ENCODE results near the gene MSI2.

Gene MSI2

DNA sequence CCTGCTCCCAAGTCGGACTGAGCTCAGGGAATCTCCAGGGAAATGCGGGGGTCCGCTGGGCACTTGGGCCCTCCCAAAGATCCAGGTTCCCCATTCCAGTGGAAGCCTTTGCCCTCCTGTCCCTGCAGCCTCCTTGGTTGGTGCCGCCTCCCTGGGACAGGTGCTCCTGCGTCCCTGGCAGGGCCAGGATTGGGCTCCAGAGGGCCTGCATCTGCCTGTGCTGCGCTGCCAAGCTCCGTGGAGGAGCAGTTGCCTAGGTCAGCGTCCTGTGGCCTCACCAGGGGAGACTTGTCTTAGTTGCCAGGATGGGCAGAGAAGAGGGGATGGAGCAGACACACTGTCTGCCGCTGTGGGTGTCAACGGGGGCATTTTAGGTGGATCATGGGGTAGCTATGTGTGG is 67.1 kb downstream of the MSI2 start:
- TF ChIP-seq, protein P1, sequence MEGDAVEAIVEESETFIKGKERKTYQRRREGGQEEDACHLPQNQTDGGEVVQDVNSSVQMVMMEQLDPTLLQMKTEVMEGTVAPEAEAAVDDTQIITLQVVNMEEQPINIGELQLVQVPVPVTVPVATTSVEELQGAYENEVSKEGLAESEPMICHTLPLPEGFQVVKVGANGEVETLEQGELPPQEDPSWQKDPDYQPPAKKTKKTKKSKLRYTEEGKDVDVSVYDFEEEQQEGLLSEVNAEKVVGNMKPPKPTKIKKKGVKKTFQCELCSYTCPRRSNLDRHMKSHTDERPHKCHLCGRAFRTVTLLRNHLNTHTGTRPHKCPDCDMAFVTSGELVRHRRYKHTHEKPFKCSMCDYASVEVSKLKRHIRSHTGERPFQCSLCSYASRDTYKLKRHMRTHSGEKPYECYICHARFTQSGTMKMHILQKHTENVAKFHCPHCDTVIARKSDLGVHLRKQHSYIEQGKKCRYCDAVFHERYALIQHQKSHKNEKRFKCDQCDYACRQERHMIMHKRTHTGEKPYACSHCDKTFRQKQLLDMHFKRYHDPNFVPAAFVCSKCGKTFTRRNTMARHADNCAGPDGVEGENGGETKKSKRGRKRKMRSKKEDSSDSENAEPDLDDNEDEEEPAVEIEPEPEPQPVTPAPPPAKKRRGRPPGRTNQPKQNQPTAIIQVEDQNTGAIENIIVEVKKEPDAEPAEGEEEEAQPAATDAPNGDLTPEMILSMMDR (IDR thresholded peaks at IDR 0.05; ENCODE audit: control insufficient read depth, extremely low read depth, insufficient read depth) = no peak
- DNase-seq (ENCODE audit: low read depth) = no peak
- H3K4me3 ChIP-seq (ENCODE audit: low read depth, low read length) = no peak overlapping the region

DNA sequence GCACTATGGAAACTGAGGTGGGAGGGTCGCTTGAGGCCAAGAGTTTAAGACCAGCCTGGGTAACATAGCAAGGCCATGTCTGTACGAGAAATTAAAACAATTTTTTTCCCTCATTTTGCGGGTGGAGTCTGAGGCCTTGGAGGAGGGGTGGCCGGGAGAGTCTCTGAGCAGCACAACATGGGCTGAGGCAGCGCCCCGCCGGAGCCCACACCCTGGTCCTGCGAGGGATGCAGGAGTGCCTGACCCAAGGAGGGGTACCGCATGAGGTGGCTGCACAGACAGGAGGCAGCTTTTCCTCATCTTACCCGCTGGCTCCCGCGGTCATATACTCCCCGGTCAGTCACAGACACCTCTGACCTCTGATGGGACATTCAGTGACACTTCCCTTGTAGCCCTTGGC is 67.7 kb downstream of the MSI2 start:
- H3K4me3 ChIP-seq (ENCODE audit: low read depth, low read length) = no peak overlapping the region
- DNase-seq (ENCODE audit: low read depth) = no peak
- TF ChIP-seq, protein P1 (IDR thresholded peaks at IDR 0.05; ENCODE audit: control insufficient read depth, extremely low read depth, insufficient read depth) = no peak

DNA sequence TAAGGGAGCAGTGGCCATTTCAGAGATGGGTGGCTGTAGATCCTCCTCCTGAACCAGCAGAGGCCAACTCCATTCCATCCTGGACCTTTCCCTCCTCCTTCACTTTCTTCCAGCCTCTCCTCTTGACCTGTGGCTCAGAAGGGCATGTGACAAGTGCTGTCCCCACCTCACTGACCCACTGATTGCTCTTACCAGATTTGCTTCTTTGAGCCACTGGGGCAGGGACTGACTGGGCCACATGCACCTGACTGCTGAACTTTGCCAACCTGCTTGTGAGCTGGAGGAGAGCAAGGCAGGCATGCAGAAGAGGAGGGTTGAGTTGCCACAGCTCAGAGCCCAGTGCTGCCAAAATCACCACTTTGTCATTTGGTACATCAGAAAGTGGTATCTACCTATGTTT is 68.3 kb downstream of the MSI2 start:
- no peak for DNase-seq (ENCODE audit: low read depth)
- TF ChIP-seq, protein P1 (IDR thresholded peaks at IDR 0.05; ENCODE audit: control insufficient read depth, extremely low read depth, insufficient read depth) = no peak
- no peak overlapping the region for H3K4me3 ChIP-seq (ENCODE audit: low read depth, low read length)

DNA sequence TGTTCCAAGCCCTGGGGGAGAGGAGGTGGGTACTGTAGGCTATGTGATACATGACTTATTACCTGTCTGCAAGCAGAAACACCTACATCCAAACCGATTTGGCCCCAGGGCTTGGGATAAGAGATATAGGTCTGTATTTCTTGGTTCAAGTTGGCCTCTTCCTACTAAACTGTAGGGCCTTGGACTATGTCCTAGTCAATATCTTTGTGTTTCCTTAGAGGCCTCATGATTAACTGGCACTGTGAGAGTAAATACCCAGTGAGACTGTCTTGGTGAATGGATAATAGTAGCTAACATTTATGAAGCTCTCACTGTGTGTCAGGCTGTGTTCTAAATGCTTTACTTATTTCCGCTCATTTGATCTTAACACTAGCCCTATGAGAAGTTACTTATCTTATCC is 70.0 kb downstream of the MSI2 start:
- TF ChIP-seq, protein P1 (IDR thresholded peaks at IDR 0.05; ENCODE audit: control insufficient read depth, extremely low read depth, insufficient read depth) = no peak
- H3K4me3 ChIP-seq (ENCODE audit: low read depth, low read length) = no peak overlapping the region
- DNase-seq (ENCODE audit: low read depth) = no peak

DNA sequence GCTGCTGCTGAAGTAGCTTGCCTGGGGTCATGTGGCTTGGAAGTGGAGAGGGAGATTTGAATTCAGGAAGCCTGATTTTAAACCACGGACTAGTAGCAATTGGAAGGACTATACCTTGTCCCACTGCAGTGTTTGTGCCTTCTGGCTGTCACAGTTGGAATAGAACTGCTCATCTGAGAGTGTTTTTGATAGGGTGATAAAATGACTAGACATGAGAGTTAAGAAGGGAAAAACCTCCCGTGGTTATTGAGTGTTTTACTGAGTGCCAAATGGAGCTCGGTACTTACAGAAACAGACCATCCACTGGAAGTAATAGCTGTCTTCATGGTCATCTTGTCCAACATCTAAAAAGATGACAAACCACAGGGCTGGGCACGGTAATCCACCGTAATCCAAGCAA is 70.4 kb downstream of the MSI2 start:
- no peak overlapping the region for H3K4me3 ChIP-seq (ENCODE audit: low read depth, low read length)
- TF ChIP-seq, protein P1 (IDR thresholded peaks at IDR 0.05; ENCODE audit: control insufficient read depth, extremely low read depth, insufficient read depth) = no peak
- DNase-seq (ENCODE audit: low read depth) = no peak

DNA sequence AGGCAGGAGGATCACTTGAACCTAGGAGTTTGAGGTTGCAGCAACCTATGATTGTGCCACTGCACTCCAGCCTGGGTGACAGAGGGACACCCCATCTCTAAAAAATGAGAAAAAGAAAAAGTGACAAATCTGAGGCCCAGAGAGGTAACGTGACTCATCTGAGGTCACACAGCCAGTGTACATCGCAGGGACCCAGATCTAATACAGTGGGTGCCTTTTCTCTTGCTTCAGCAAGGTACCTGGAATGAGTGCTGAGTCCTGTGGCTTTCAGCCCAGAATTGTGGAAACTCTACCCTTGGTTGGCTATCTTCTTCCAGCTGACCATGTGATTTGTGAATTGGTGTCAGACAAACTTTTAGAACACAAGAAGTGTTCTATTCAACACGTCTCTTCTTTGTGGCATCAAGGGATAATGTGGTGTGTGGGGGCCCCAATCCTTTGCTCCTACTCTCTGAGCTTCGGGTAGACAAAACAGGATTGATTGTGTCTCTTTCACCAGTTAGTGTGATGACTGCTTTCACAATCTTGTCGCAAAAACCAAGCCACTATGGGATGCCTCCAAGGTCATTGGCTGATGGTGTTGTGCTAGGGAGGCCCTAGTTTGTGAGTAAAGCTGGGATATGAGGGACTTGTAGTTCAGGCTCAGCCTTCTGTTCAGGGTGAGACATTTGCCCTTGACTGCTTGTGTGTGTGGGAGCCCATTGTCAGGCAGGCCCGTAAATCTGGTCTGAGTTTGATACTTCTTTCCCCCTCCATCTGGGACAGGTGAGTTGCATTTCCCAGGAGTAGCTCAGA is 71.0 kb downstream of the MSI2 start:
- TF ChIP-seq, protein P1 (IDR thresholded peaks at IDR 0.05; ENCODE audit: control insufficient read depth, extremely low read depth, insufficient read depth) = no peak
- DNase-seq (ENCODE audit: low read depth) = no peak
- no peak overlapping the region for H3K4me3 ChIP-seq (ENCODE audit: low read depth, low read length)

Measured in LNCaP clone FGC (cell line).